Right lobe of liver (tissue), 6 donors: ENCODE data around the gene CTSL. TPM values are rescaled to one million over a fixed set of nuclear protein-coding genes. Genes with fewer than 3 reads are reported as not detected.
"Not testable (repeated sequence)": the region's sequence is repeated elsewhere in the genome, so short reads cannot be mapped to it uniquely, and the experiment has no call there.

Experiments
- ATAC-seq, 4 donors: fragments of 200-7000 bp; cut with Tn5 transposase; one replicate each; pipeline ENCODE4 v1.9.1; 2020; ENCODE audit warnings: mild to moderate bottlenecking in 4 of 4, moderate library complexity in 4 of 4
- DNase-seq, 3 donors: peaks; one replicate each; pipeline ENCODE4 v3.0.0-alpha.2; 2020
- H3K27ac ChIP-seq, 3 donors: fragments of 200-600 bp; one replicate each; pipeline ENCODE4 v1.8.0; 2022
- H3K27me3 ChIP-seq, 2 donors: fragments of 200-600 bp; one replicate each; pipeline ENCODE4 v1.8.0; 2022
- H3K36me3 ChIP-seq, 4 donors: fragments of 200-600 bp; sonication (generic) in 1 of 4; one replicate each; pipeline versions ENCODE4 v1.5.1 to v1.8.0; 2017 to 2022; ENCODE audit warnings: control low read depth in 1 of 4
- H3K4me1 ChIP-seq, 4 donors: fragments of 200-600 bp; sonication (generic) in 1 of 4; one replicate each; pipeline versions ENCODE4 v1.5.1 to v1.8.0; 2017 to 2022; ENCODE audit warnings: control low read depth in 1 of 4
- H3K4me3 ChIP-seq, 3 donors: fragments of 200-600 bp; one replicate each; pipeline ENCODE4 v1.8.0; 2022
- H3K9me3 ChIP-seq, 4 donors: fragments of 200-600 bp; sonication (generic) in 1 of 4; one replicate each; pipeline versions ENCODE4 v1.5.1 to v1.8.0; 2017 to 2022; ENCODE audit warnings: control low read depth in 1 of 4
- POLR2A ChIP-seq: fragments of 450-650 bp; IDR thresholded peaks from one replicate; pipeline ENCODE4 v1.6.1; 2017; ENCODE audit warnings: antibody characterized with exemption, mild to moderate bottlenecking
- WGBS: methylation state at CpG from one replicate; pipeline ENCODE4 v1.1.6; 2018; ENCODE audit warnings: low coverage, low lambda C conversion rate; ENCODE audit not compliant: insufficient coverage; ENCODE audit errors: missing lambda C conversion rate; 5-methylcytosine and 5-hydroxymethylcytosine counted together
- intact Hi-C, 2 donors: fragments of 100-400 bp; cut with DNase I; formaldehyde crosslinking; loops; one replicate each; pipeline versions ENCODE4 v1.11.2 to v1.14.1; 2022
- total RNA-seq, 6 experiments: library from RNA; depleted of rRNA in 2 of 6; stranded (reverse); fragments of >200 nt in 2 of 6; fragmentation: NEBNext Ultra II Directional in 3 of 6; extraction: Animal tissue kit (Norgen Biotek cat#: 25700) in 3 of 6; gene quantifications; one replicate each; pipeline versions ENCODE4 v1.1.0 to v1.2.4, GENCODE V29; 2016 to 2023
- TF ChIP-seq, protein P1 (sequence below), 4 donors: fragments of 200-600 bp in 3 of 4; fragments of 450-650 bp in 1 of 4; IDR thresholded peaks; one replicate each; pipeline versions ENCODE4 v1.5.1 to v1.8.0; 2016 to 2022; ENCODE audit warnings: antibody characterized with exemption in 4 of 4, mild to moderate bottlenecking in 2 of 4
- donor health status: DM: no; HTN: yes; CAD: no.
- donor health status: DM: no; HTN: no; CAD: no.
- donor health status: DM: no; HTN: no; CAD: no.
- donor health status: DM: no; HTN: yes; CAD: no.
- donor health status: DM: no; HTN: yes; CAD: no.

CTSL gene
- total RNA-seq, 6 experiments from 2014 or later = 135 to 221 (median 164) TPM

DNA sequence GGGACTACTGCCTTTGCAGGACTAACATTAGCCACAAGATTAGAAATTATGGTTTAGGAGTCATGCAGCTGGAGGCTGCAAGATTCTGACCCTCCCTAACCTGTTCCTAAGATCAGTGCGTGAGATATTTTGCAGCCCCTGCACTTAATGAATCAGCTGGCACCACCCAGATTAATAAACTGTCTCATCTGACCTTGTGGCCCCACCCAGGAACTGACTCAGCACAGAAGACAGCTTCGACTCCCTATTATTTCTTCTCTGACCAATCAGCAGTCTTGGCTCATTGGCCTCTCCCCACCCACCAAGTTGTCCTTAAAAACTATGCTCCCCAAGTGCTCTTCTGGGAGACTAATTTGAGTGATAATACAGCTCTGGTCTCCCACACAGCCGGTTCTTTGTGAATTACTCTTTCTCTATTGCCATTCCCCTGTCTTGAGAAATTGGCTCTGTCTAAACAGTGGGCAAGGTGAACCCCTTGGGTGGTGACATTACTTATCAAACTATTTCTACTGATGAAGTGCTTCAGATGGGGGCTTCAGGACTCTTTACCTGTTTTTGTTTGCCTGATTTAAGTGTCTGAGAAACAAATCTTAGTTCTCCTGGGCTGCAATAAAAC lies 17.0 kb downstream of the CTSL start:
- no peak for ATAC-seq
- Histone ChIP-seq H3K4me1 (no peaks in the 10 kb centered on the region), H3K27ac (no peak overlapping the region), H3K36me3 (no peaks in the 10 kb centered on the region), H3K27me3 (no peaks in the 10 kb centered on the region), H3K9me3 (peaks cover 0 to 4% (median 0%) of the 10 kb centered on the region in 4 donors), H3K4me3 (no peak overlapping the region)
- TF ChIP-seq, protein P1, sequence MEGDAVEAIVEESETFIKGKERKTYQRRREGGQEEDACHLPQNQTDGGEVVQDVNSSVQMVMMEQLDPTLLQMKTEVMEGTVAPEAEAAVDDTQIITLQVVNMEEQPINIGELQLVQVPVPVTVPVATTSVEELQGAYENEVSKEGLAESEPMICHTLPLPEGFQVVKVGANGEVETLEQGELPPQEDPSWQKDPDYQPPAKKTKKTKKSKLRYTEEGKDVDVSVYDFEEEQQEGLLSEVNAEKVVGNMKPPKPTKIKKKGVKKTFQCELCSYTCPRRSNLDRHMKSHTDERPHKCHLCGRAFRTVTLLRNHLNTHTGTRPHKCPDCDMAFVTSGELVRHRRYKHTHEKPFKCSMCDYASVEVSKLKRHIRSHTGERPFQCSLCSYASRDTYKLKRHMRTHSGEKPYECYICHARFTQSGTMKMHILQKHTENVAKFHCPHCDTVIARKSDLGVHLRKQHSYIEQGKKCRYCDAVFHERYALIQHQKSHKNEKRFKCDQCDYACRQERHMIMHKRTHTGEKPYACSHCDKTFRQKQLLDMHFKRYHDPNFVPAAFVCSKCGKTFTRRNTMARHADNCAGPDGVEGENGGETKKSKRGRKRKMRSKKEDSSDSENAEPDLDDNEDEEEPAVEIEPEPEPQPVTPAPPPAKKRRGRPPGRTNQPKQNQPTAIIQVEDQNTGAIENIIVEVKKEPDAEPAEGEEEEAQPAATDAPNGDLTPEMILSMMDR (IDR thresholded peaks at IDR 0.05) = no peak
- TF ChIP-seq POLR2A = no peak
- intact Hi-C loops = no loop called here
- DNase-seq = no peak
- WGBS = 67% methylated on average over 2 of the region's 3 CpGs

DNA sequence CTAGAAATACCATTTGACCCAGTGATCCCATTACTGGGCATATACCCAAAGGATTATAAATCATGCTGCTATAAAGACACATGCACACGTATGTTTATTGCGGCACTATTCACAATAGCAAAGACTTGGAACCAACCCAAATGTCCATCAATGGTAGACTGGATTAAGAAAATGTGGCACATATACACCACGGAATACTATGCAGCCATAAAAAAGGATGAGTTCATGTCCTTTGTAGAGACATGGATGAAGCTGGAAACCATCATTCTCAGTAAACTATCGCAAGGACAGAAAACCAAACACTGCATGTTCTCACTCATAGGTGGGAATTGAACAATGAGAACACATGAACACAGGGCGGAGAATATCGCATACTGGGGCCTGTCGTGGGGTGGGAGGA lies 18.3 kb downstream of the CTSL start:
- H3K9me3 ChIP-seq, H3K4me3 ChIP-seq, DNase-seq, H3K27ac ChIP-seq, H3K27me3 ChIP-seq, H3K4me1 ChIP-seq, ATAC-seq, H3K36me3 ChIP-seq, intact Hi-C loops: not testable (repeated sequence)
- no CpG with 5 or more reads among the region's 7 CpGs for WGBS

DNA sequence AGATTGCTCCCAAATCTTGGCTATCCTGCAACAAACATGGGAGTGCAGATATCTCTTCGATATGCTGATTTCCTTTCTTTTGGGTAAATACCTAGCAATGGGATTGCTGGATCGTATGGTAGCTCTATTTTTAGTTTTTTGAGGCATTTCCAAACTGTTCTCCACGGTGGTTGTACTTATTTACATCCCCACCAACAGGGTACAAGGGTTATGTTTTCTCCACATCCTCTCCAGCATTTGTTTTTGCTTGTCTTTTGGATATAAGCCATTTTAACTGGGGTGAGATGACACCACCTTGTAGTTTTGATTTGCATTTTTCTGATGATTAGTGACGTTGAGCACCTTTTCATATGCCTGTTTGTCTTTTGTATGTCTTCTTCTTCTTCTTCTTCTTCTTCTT lies 20.3 kb downstream of the CTSL start:
- DNase-seq (no peak), ATAC-seq (peak; percentile 77 to 87 (median 80))
- 29% methylated on average over 4 of the region's 4 CpGs for WGBS
- Histone ChIP-seq H3K27ac (peak overlapping the region in 2 of 3 donors; percentile 43 to 58), H3K27me3 (no peaks in the 10 kb centered on the region), H3K4me3 (no peak overlapping the region), H3K9me3 (peaks cover 0 to 4% (median 0%) of the 10 kb centered on the region in 4 donors), H3K36me3 (no peaks in the 10 kb centered on the region), H3K4me1 (peaks cover 0 to 11% (median 4%) of the 10 kb centered on the region in 4 donors)
- TF ChIP-seq, protein P1 (IDR thresholded peaks at IDR 0.05) = no peak
- no peak for TF ChIP-seq POLR2A
- intact Hi-C loops = no loop called here

DNA sequence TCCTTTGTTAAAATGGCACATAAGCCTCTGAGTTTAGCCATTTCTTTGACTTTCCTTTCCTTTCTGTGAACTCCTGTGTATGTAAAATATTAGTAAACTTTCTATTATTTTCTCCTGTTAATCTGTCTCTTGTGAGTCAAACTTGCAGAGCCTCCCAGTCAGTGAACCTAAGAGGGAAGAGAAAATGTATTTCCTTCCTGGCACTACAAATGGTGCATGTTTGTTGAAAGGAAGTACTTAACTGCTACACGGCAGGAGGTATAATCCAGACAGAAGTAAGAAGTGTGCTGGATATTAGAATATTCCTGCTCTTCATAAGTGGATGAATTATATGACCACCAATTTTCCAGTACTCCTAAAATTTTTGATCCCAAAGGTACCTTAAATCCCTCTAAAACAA lies 23.0 kb downstream of the CTSL start:
- Histone ChIP-seq H3K27ac (peak overlapping the region in 1 of 3 donors; percentile 11), H3K4me3 (no peak overlapping the region), H3K9me3 (no peaks in the 10 kb centered on the region), H3K36me3 (no peaks in the 10 kb centered on the region), H3K27me3 (no peaks in the 10 kb centered on the region), H3K4me1 (peaks cover 0 to 16% (median 5%) of the 10 kb centered on the region in 4 donors)
- intact Hi-C loops = no loop called here
- ATAC-seq (no peak), DNase-seq (no peak)
- 38% methylated on average over 1 of the region's 1 CpG for WGBS
- TF ChIP-seq POLR2A = no peak
- TF ChIP-seq, protein P1 (IDR thresholded peaks at IDR 0.05) = no peak

DNA sequence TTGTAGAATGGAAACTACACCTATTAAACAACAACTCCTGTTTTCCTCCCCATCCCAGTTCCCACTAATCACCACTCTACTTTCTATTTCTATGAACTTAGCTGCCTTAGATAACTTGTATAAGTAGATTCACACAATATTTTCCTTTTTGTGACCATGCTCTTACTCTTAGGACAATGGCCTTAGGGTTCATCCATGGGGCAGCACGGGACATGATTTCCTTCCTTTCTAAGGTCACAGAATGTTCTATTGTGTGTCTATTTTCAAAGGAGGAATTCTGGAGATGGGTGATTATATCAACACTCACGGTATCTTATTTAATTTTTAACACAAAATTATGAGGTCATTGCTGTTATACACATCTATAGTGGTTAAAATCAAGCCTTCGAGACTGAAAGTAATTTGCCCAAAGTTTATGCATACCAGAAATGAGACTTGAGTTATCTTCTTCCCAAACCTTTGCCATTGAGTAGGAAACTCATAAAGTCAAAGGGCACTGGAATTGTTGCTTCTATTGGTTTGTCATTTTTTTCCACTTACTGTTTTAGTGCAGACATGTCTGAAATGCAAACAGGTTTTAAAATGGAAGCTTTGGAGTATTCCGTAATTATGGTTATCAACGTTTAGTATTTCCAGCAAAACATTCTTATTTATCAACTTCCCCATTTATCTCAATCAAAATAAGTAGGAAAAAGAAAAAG lies 23.6 kb downstream of the CTSL start:
- ATAC-seq (peak in 3 of 4 donors; percentile 15 to 62 (median 20)), DNase-seq (no peak)
- Histone ChIP-seq H3K27me3 (no peaks in the 10 kb centered on the region), H3K36me3 (no peaks in the 10 kb centered on the region), H3K9me3 (no peaks in the 10 kb centered on the region), H3K4me3 (no peak overlapping the region), H3K27ac (peak overlapping the region in 1 of 3 donors; percentile 58), H3K4me1 (peaks cover 0 to 16% (median 5%) of the 10 kb centered on the region in 4 donors)
- intact Hi-C loops = no loop called here
- 50% methylated on average over 5 of the region's 5 CpGs for WGBS
- TF ChIP-seq, protein P1 (IDR thresholded peaks at IDR 0.05) = no peak
- TF ChIP-seq POLR2A = no peak
